AG04450 (cell line): Measurements from ENCODE around the gene USP1. TPM values are rescaled to one million over a fixed set of nuclear protein-coding genes. Genes with fewer than 3 reads are reported as not detected.
A peak's percentile ranks its signal among the peaks of the same experiment; 100 is the strongest.

Experiments used
- CTCF ChIA-PET: fragments of 300-600, 350-600 bp; formaldehyde crosslinking; extraction: SDS; loops from one replicate; lab custom pipeline; 2022; ENCODE audit warnings: antibody characterized with exemption, inconsistent platforms; lab: Charles Lee
- POLR2A ChIA-PET: fragments of 350-600 bp; formaldehyde crosslinking; extraction: SDS; loops from one replicate; lab custom pipeline; 2021; ENCODE audit warnings: antibody characterized with exemption, inconsistent platforms; lab: Yijun Ruan, JAX
- DNase-seq: peaks from one replicate; pipeline ENCODE4 v3.0.0-alpha.2; 2011; ENCODE audit warnings: low read depth, low spot score
- H3K27ac ChIP-seq: one replicate; pipeline ENCODE4 v1.5.1; 2012; ENCODE audit warnings: low read depth, low read length, control low read depth
- H3K27me3 ChIP-seq: one replicate; pipeline ENCODE4 v1.6.0; 2012; ENCODE audit warnings: low read length; ENCODE audit not compliant: control insufficient read depth, insufficient read depth
- H3K4me3 ChIP-seq: 2 replicates; pipeline ENCODE4 v1.5.1; 2011; ENCODE audit warnings: mild to moderate bottlenecking, low read depth, low read length, control low read depth
- H3K9me3 ChIP-seq: 2 replicates; pipeline ENCODE4 v1.5.1; 2012; ENCODE audit warnings: low read length; ENCODE audit not compliant: control insufficient read depth, insufficient read depth
- polyA plus RNA-seq: library from polyadenylated mRNA; depleted of rRNA; stranded (reverse); fragments of >200 nt; gene quantifications from 2 replicates; pipeline ENCODE4 v1.2.3, GENCODE V29; 2011
- TF ChIP-seq, protein P1 (sequence below): IDR thresholded peaks from 2 replicates; pipeline ENCODE4 v1.5.1; 2011; ENCODE audit warnings: low read depth, low read length, control low read depth, inconsistent platforms

USP1 gene
- polyA plus RNA-seq, 1 experiment = 13.8 TPM

DNA sequence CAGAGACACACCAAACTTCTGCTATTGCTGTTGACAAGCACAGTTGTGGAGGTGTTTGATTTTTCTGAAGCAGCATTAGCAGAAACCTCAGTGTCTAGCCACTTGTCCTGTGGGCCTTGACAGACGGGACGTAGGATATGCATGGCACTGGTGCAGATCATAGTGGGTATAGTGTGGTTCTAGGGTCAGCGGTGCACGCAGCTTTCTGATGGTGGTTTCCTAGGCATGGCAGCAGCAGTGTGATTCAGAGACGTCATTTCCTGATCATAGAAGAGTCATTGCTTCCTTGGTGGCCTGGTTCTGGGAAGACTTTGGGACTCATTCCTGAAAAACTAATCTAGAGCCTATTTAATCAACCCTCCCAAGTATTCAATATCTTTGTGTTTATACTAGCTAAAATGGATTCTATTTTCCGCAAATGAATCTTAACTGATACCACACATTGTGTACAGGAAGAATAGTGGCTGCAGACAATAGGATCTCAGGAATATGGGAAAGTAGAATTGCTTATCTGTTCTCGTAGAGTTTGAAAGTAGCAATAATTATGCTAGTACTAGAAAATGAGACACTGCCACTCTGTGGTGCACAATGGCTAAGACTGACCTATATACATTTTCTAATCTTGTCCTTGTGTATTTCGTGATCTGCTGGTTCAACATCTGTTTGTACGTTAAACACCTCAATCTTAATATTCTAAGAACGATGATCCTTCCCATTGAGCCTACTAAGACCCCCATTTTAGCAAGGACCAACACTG is 2.8 kb upstream of the USP1 start:
- DNase-seq = no peak
- H3K27me3 ChIP-seq = peaks cover 12% of the 10 kb centered on the region
- ChIA-PET POLR2A (no interaction called here), CTCF (no interaction called here)
- H3K4me3 ChIP-seq = no peak overlapping the region
- H3K27ac ChIP-seq = no peak overlapping the region
- TF ChIP-seq, protein P1, sequence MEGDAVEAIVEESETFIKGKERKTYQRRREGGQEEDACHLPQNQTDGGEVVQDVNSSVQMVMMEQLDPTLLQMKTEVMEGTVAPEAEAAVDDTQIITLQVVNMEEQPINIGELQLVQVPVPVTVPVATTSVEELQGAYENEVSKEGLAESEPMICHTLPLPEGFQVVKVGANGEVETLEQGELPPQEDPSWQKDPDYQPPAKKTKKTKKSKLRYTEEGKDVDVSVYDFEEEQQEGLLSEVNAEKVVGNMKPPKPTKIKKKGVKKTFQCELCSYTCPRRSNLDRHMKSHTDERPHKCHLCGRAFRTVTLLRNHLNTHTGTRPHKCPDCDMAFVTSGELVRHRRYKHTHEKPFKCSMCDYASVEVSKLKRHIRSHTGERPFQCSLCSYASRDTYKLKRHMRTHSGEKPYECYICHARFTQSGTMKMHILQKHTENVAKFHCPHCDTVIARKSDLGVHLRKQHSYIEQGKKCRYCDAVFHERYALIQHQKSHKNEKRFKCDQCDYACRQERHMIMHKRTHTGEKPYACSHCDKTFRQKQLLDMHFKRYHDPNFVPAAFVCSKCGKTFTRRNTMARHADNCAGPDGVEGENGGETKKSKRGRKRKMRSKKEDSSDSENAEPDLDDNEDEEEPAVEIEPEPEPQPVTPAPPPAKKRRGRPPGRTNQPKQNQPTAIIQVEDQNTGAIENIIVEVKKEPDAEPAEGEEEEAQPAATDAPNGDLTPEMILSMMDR = 0 out of 2 replicates have a peak, but pooled peaks have one; percentile 8
- H3K9me3 ChIP-seq = no peaks in the 10 kb centered on the region; the same call in 1 of the 2 replicates

- Histone ChIP-seq H3K27ac (no peak overlapping the region), H3K9me3 (no peaks in the 10 kb centered on the region; the same call in 1 of the 2 replicates), H3K4me3 (no peak overlapping the region), H3K27me3 (peaks cover 12% of the 10 kb centered on the region)
- POLR2A ChIA-PET = no interaction called here
- TF ChIP-seq, protein P1 = no peak
- CTCF ChIA-PET = no interaction called here
- DNase-seq = no peak
Measured at GRCh38 chr1:62434618-62435001, 2.2 kb upstream of the USP1 start.

DNA sequence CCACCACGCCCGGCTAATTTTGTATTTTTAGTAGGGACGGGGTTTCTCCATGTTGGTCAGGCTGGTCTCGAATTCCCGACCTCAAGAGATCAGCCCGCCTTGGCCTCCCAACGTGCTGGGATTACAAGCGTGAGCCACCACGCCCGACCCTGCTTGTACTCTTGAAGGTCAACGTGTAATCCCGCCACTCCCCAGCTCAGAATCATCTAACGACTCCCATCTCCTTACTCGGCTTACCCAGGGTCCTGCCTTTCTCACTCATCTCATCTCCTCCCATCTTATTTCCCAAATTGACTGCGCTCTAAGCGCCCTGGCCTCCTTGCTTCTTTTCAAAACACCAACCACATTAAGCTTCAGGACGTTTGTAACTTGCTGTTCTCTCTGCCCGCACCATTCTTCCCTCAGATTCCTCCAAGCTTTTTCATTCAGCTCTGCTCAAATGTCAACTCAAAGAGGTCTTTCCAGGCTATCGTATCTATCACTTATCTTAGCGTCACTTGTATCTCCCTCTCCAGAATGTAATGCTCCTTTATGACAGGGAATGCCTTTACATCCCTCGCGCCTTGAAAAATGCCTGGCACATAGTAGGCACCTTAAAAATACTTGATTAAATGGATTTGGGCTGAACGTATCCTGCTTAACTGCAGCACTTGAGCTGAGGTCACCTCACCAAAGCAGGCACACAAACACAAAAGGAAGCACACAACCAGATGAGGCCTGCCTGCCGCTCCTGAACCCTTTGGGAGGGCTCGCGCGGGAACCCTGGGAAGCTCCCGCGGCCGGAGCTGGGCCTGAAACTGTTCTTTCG is 1.4 kb upstream of the USP1 start:
- H3K9me3 ChIP-seq = no peaks in the 10 kb centered on the region; the same call in 1 of the 2 replicates
- CTCF ChIA-PET = interaction anchor here (0.6 kb wide), 1 partner anchor 301 kb away, joined by 3 read pairs; no protein-coding TSS in a partner anchor
- H3K27me3 ChIP-seq = peaks cover 6% of the 10 kb centered on the region
- DNase-seq = no peak
- H3K4me3 ChIP-seq = peak overlapping the region; percentile 86
- H3K27ac ChIP-seq = peak overlapping the region; percentile 100
- TF ChIP-seq, protein P1 = no peak
- POLR2A ChIA-PET = interaction anchor here (0.6 to 1.2 kb wide), 3 partner anchors 51 to 349 kb away, joined by 4 to 7 read pairs (median 5); partner anchors contain the start of gene ATG4C

- Histone ChIP-seq H3K4me3 (peak overlapping the region; percentile 86), H3K9me3 (no peaks in the 10 kb centered on the region; the same call in 1 of the 2 replicates), H3K27ac (peak overlapping the region; percentile 100), H3K27me3 (peaks cover 4% of the 10 kb centered on the region)
- POLR2A ChIA-PET = interaction anchor here (0.6 to 1.2 kb wide), 3 partner anchors 51 to 348 kb away, joined by 4 to 7 read pairs (median 5); partner anchors contain the start of gene ATG4C
- CTCF ChIA-PET = interaction anchor here (0.6 kb wide), 1 partner anchor 300 kb away, joined by 3 read pairs; no protein-coding TSS in a partner anchor
- no peak for DNase-seq
- TF ChIP-seq, protein P1 = no peak
Measured at GRCh38 chr1:62436039-62436465, 797 bp upstream of the USP1 start.
